Heart left ventricle (tissue), 13 donors: Measurements from ENCODE around the gene ERBB2.

ENCODE experiments used
- CTCF ChIP-seq, 12 donors: fragments of 200-600 bp; sonication (generic) in 4 of 12; IDR thresholded peaks; one replicate each; pipeline versions ENCODE4 v1.5.0 to v1.8.0; 2018 to 2022; ENCODE audit warnings: antibody characterized with exemption in 12 of 12, mild to moderate bottlenecking in 5 of 12
- POLR2A ChIP-seq, 2 donors: fragments of 450-650 bp; IDR thresholded peaks; one replicate each; pipeline ENCODE4 v1.6.1; 2017; ENCODE audit warnings: antibody characterized with exemption in 2 of 2, mild to moderate bottlenecking in 2 of 2, moderate library complexity in 2 of 2
- donor health status: ischemic (EF 13 %, LVEDD 7.1; RV severe dilation, severe dysfunction).
- donor health status: DM: no; HTN: yes; CAD: no.
- donor health status: DM: no; HTN: no; CAD: no.
- donor health status: ischemic (EF 25% LVEDD 6.9; RV normal size, moderate dysfunction).
- donor health status: ischemic (EF 25% LVEDD 5.7; RV mildly dilated, moderate dysfunction).
- donor health status: ischemic (EF 35%, LVEDD 5.7; RV mildly dilated, moderate dysfunction).
- donor health status: nonischemic (EF 11% LVEDD 7.7; RV severe dilation, severe dysfunction).
- donor health status: DM: yes; HTN: yes; CAD: no.
- donor health status: PGD.
- donor health status: ischemic (EF 29% LVEDD 5.4; RV normal size, mild dysfunction).
- donor health status: nonischemic (EF 23%, LVEDD 6.1; RV moderate dilation, normal function).

GRCh38 chr17:39775031-39775430, 75.2 kb downstream of the ERBB2 start:
- TF ChIP-seq CTCF (IDR thresholded peaks at IDR 0.05) (no peak), POLR2A (IDR thresholded peaks at IDR 0.05) (no peak)
